Neural progenitor cell (in vitro differentiated cells): ENCODE results near the gene MYH6. TPM values are rescaled to one million over a fixed set of nuclear protein-coding genes. Genes with fewer than 3 reads are reported as not detected.

Experiments
- DNase-seq: peaks from one replicate; pipeline ENCODE4 v3.0.0-alpha.2; 2016; ENCODE audit warnings: low spot score
- H2AFZ ChIP-seq: fragments of 200-600 bp; sonication (generic); replicated peaks from 2 replicates; pipeline ENCODE4 v1.6.1; 2016; ENCODE audit warnings: antibody characterized with exemption
- H3F3A ChIP-seq: fragments of 200-600 bp; sonication (generic); 2 replicates; pipeline ENCODE4 v1.6.1; 2016; ENCODE audit warnings: antibody characterized with exemption, low read depth
- H3K27ac ChIP-seq: fragments of 200-600 bp; sonication (generic); 2 replicates; pipeline ENCODE4 v1.5.1; 2016; ENCODE audit warnings: mild to moderate bottlenecking
- H3K27me3 ChIP-seq: fragments of 200-600 bp; sonication (generic); 2 replicates; pipeline ENCODE4 v1.6.1; 2016; ENCODE audit warnings: mild to moderate bottlenecking, moderate library complexity
- H3K36me3 ChIP-seq: fragments of 200-600 bp; sonication (generic); 2 replicates; pipeline ENCODE4 v1.5.1; 2016
- H3K4me1 ChIP-seq: fragments of 200-600 bp; sonication (generic); 2 replicates; pipeline ENCODE4 v1.6.1; 2016; ENCODE audit warnings: mixed run types
- H3K4me2 ChIP-seq: fragments of 200-600 bp; sonication (generic); 2 replicates; pipeline ENCODE4 v1.6.1; 2016
- H3K4me3 ChIP-seq: fragments of 200-600 bp; sonication (generic); 2 replicates; pipeline ENCODE4 v1.5.1; 2016
- H3K79me2 ChIP-seq: fragments of 200-600 bp; sonication (generic); 2 replicates; pipeline ENCODE4 v1.6.1; 2016; ENCODE audit warnings: low read depth
- H3K9ac ChIP-seq: fragments of 200-600 bp; sonication (generic); 2 replicates; pipeline ENCODE4 v1.6.1; 2016
- H3K9me3 ChIP-seq: fragments of 200-600 bp; sonication (generic); 2 replicates; pipeline ENCODE4 v1.5.1; 2016; ENCODE audit warnings: low read depth
- H4K20me1 ChIP-seq: fragments of 200-600 bp; sonication (generic); 2 replicates; pipeline ENCODE4 v1.6.1; 2016; ENCODE audit warnings: low read depth
- H3K27ac Mint-ChIP-seq: 3 replicates; pipeline ENCODE4 v1.8.0; 2021; ENCODE audit warnings: mixed read lengths
- H3K27me3 Mint-ChIP-seq: 2 replicates; pipeline ENCODE4 v1.8.0; 2022; ENCODE audit warnings: low read depth, mild to moderate bottlenecking, inconsistent platforms, moderate library complexity, mixed read lengths; ENCODE audit not compliant: insufficient read depth
- H3K36me3 Mint-ChIP-seq: 3 replicates; pipeline ENCODE4 v1.8.0; 2021; ENCODE audit warnings: mixed read lengths
- H3K4me1 Mint-ChIP-seq: 3 replicates; pipeline ENCODE4 v1.8.0; 2021; ENCODE audit warnings: mixed read lengths
- H3K4me3 Mint-ChIP-seq: 3 replicates; pipeline ENCODE4 v1.8.0; 2021; ENCODE audit warnings: mild to moderate bottlenecking, moderate library complexity, mixed read lengths
- H3K9me3 Mint-ChIP-seq: 3 replicates; pipeline ENCODE4 v1.8.0; 2020; ENCODE audit warnings: mixed read lengths
- CTCF ChIP-seq: fragments of 200-600 bp; sonication (generic); IDR thresholded peaks from 2 replicates; pipeline ENCODE4 v1.5.1; 2017; ENCODE audit warnings: antibody characterized with exemption, mild to moderate bottlenecking
- EZH2 ChIP-seq: fragments of 200-600 bp; sonication (generic); IDR thresholded peaks from 2 replicates; pipeline ENCODE4 v1.6.1; 2017; ENCODE audit warnings: antibody characterized with exemption, mild to moderate bottlenecking, moderate library complexity
- EZH2phosphoT487 ChIP-seq: fragments of 200-600 bp; sonication (generic); IDR thresholded peaks from 2 replicates; pipeline ENCODE4 v1.6.1; 2017; ENCODE audit warnings: antibody characterized with exemption
- total RNA-seq: library from RNA; depleted of rRNA; stranded (reverse); fragments of >200 nt; gene quantifications from 2 replicates; pipeline ENCODE4 v1.2.3, GENCODE V29; 2015; ENCODE audit warnings: low replicate concordance

Gene MYH6
- total RNA-seq, 1 donor from 2014 or later, result not detected

GRCh38 chr14:23377573-23378563 lies 30.2 kb downstream of the MYH6 start:
- H3K9ac ChIP-seq, result no peak overlapping the region
- no peaks in the 10 kb centered on the region for H3K9me3 Mint-ChIP-seq
- H3K4me3 ChIP-seq, result no peak overlapping the region
- no peaks in the 10 kb centered on the region for H4K20me1 ChIP-seq
- H3K79me2 ChIP-seq, result no peaks in the 10 kb centered on the region
- H3K9me3 ChIP-seq, result no peaks in the 10 kb centered on the region
- H3K27ac Mint-ChIP-seq, result peak overlapping the region; percentile 85
- no peak overlapping the region for H3K4me2 ChIP-seq
- peak overlapping the region; percentile 8 for H3K4me3 Mint-ChIP-seq
- H3K27me3 ChIP-seq, result no peaks in the 10 kb centered on the region
- peaks cover 12% of the 10 kb centered on the region for H3F3A ChIP-seq
- no peak overlapping the region for H2AFZ ChIP-seq
- H3K36me3 Mint-ChIP-seq, result no peaks in the 10 kb centered on the region
- peaks cover 13% of the 10 kb centered on the region for H3K4me1 ChIP-seq
- DNase-seq, result no peak
- H3K27me3 Mint-ChIP-seq, result peaks cover 6% of the 10 kb centered on the region
- H3K4me1 Mint-ChIP-seq, result peaks cover 28% of the 10 kb centered on the region
- H3K27ac ChIP-seq, result no peak overlapping the region
- H3K36me3 ChIP-seq, result no peaks in the 10 kb centered on the region
- TF ChIP-seq EZH2 (no peak), EZH2phosphoT487 (no peak), CTCF (no peak)

GRCh38 chr14:23377198-23377550 lies 30.9 kb downstream of the MYH6 start:
- DNase-seq, result no peak
- Histone ChIP-seq H3K27ac (no peak overlapping the region), H3K9me3 (no peaks in the 10 kb centered on the region), H3K4me2 (peak overlapping the region; percentile 71), H3K27me3 (no peaks in the 10 kb centered on the region), H3K36me3 (no peaks in the 10 kb centered on the region), H3K9ac (no peak overlapping the region), H3K79me2 (no peaks in the 10 kb centered on the region), H3K4me3 (peak overlapping the region; percentile 21), H2AFZ (peak overlapping the region; percentile 89), H3F3A (peaks cover 12% of the 10 kb centered on the region), H3K4me1 (peaks cover 13% of the 10 kb centered on the region), H4K20me1 (no peaks in the 10 kb centered on the region)
- Mint-ChIP-seq H3K27me3 (peaks cover 8% of the 10 kb centered on the region), H3K36me3 (no peaks in the 10 kb centered on the region), H3K4me1 (peaks cover 26% of the 10 kb centered on the region), H3K4me3 (peak overlapping the region; percentile 48), H3K9me3 (no peaks in the 10 kb centered on the region), H3K27ac (peak overlapping the region; percentile 85)
- TF ChIP-seq EZH2phosphoT487, result no peak
- TF ChIP-seq EZH2, result no peak
- TF ChIP-seq CTCF, result no peak

- peak within 1 kb of the TSS; percentile 37 for H3K27ac ChIP-seq
- H3K4me2 ChIP-seq, result peak within 1 kb of the TSS; percentile 71
- peak within 1 kb of the TSS; percentile 59 for H3K4me3 Mint-ChIP-seq
- no peaks in the 10 kb centered on the region for H3K79me2 ChIP-seq
- H3K4me1 Mint-ChIP-seq, result peaks cover 26% of the 10 kb centered on the region
- H4K20me1 ChIP-seq, result no peaks in the 10 kb centered on the region
- DNase-seq, result peak; percentile 81
- no peaks in the 10 kb centered on the region for H3K36me3 Mint-ChIP-seq
- H3K9ac ChIP-seq, result no peak within 1 kb of the TSS
- no peaks in the 10 kb centered on the region for H3K9me3 ChIP-seq
- H3K27ac Mint-ChIP-seq, result peak within 1 kb of the TSS; percentile 85
- H3K9me3 Mint-ChIP-seq, result no peaks in the 10 kb centered on the region
- peaks cover 12% of the 10 kb centered on the region for H3F3A ChIP-seq
- no peaks in the 10 kb centered on the region for H3K27me3 ChIP-seq
- H3K36me3 ChIP-seq, result no peaks in the 10 kb centered on the region
- H3K4me3 ChIP-seq, result peak within 1 kb of the TSS; percentile 21
- peak within 1 kb of the TSS; percentile 89 for H2AFZ ChIP-seq
- TF ChIP-seq EZH2phosphoT487 (no peak), CTCF (peak; percentile 14)
- peaks cover 13% of the 10 kb centered on the region for H3K4me1 ChIP-seq
- peaks cover 8% of the 10 kb centered on the region for H3K27me3 Mint-ChIP-seq
These were observed 31.4 kb downstream of the MYH6 start, which contains the start of gene CMTM5 for GRCh38 chr14:23376482-23377197. Gene CMTM5 (plus strand): TSS chr14:23377046. CDS start chr14:23377252, 206 bp downstream.
